ENCODE data around the gene GOT1. TPM values are rescaled to one million over a fixed set of nuclear protein-coding genes. Genes with fewer than 3 reads are reported as not detected.

GOT1 gene
- polyA plus RNA-seq, 3 donors: 2.6 to 10.4 (median 8.2) TPM

GRCh38 chr10:99467236-99467999, 37.0 kb upstream of the GOT1 start:
- Histone ChIP-seq H3K27ac (ENCODE audit: low read depth in 1 of 2, low read length in 2 of 2) (no peak overlapping the region), H3K9me3 (replicated peaks in 1 of 2; ENCODE audit: control insufficient read depth in 1 of 2, insufficient read depth in 1 of 2, low read length in 2 of 2) (no peaks in the 10 kb centered on the region), H2AFZ (ENCODE audit: insufficient read depth, low read depth, low read length, poor library complexity, severe bottlenecking) (no peak overlapping the region), H3K36me3 (replicated peaks in 1 of 2; ENCODE audit: control insufficient read depth in 1 of 2, insufficient read depth in 2 of 2, low read length in 2 of 2) (no peaks in the 10 kb centered on the region), H3K79me2 (ENCODE audit: insufficient read depth, low read length) (no peaks in the 10 kb centered on the region), H3K27me3 (ENCODE audit: control insufficient read depth in 2 of 2, insufficient read depth in 2 of 2, low read length in 2 of 2) (no peaks in the 10 kb centered on the region), H3K9ac (ENCODE audit: insufficient read depth, low read length, poor library complexity, severe bottlenecking) (no peak overlapping the region), H4K20me1 (ENCODE audit: insufficient read depth, low read length) (no peaks in the 10 kb centered on the region), H3K4me2 (replicated peaks; ENCODE audit: extremely low read depth, low read length, poor library complexity, severe bottlenecking) (no peak overlapping the region), H3K4me3 (replicated peaks in 1 of 3; ENCODE audit: low read depth in 2 of 3, low read length in 3 of 3) (no peak overlapping the region), H3K4me1 (ENCODE audit: control insufficient read depth in 1 of 2, insufficient read depth in 2 of 2, low read length in 2 of 2) (no peaks in the 10 kb centered on the region)
- Mint-ChIP-seq H3K27me3 (ENCODE audit: low read depth in 3 of 3) (peaks cover 4 to 16% (median 10%) of the 10 kb centered on the region in 3 donors), H3K4me3 (no peak overlapping the region), H3K36me3 (no peaks in the 10 kb centered on the region), H3K27ac (no peak overlapping the region), H3K9me3 (peaks cover 0 to 2% (median 0%) of the 10 kb centered on the region in 7 donors), H3K4me1 (no peaks in the 10 kb centered on the region)
- 95% methylated on average over 6 of the region's 14 CpGs for WGBS (ENCODE audit: insufficient coverage)
- TF ChIP-seq CTCF (IDR thresholded peaks at IDR 0.05): no peak
- DNase-seq: no peak
- intact Hi-C loops (cut with micrococcal nuclease): no loop called here

GRCh38 chr10:99466632-99467223, 36.3 kb upstream of the GOT1 start:
- whole genome bisulfite sequencing (ENCODE audit: insufficient coverage): 95% methylated on average over 4 of the region's 8 CpGs
- no peaks in the 10 kb centered on the region for H3K36me3 Mint-ChIP-seq

More at GRCh38 chr10:99466632-99467223, 36.3 kb upstream of the GOT1 start:
- no peak overlapping the region for H2AFZ ChIP-seq (ENCODE audit: insufficient read depth, low read depth, low read length, poor library complexity, severe bottlenecking)
- H3K27ac Mint-ChIP-seq: no peak overlapping the region
- H3K79me2 ChIP-seq (ENCODE audit: insufficient read depth, low read length): no peaks in the 10 kb centered on the region
- peaks cover 0 to 2% (median 0%) of the 10 kb centered on the region in 7 donors for H3K9me3 Mint-ChIP-seq
- intact Hi-C loops (cut with micrococcal nuclease): no loop called here
- no peaks in the 10 kb centered on the region for H3K9me3 ChIP-seq (replicated peaks in 1 of 2; ENCODE audit: control insufficient read depth in 1 of 2, insufficient read depth in 1 of 2, low read length in 2 of 2)
- H4K20me1 ChIP-seq (ENCODE audit: insufficient read depth, low read length): no peaks in the 10 kb centered on the region
- H3K4me1 ChIP-seq (ENCODE audit: control insufficient read depth in 1 of 2, insufficient read depth in 2 of 2, low read length in 2 of 2): no peaks in the 10 kb centered on the region
- TF ChIP-seq CTCF (IDR thresholded peaks at IDR 0.05): no peak
- peaks cover 4 to 16% (median 10%) of the 10 kb centered on the region in 3 donors for H3K27me3 Mint-ChIP-seq (ENCODE audit: low read depth in 3 of 3)
- H3K27ac ChIP-seq (ENCODE audit: low read depth in 1 of 2, low read length in 2 of 2): no peak overlapping the region
- no peak for DNase-seq
- no peak overlapping the region for H3K9ac ChIP-seq (ENCODE audit: insufficient read depth, low read length, poor library complexity, severe bottlenecking)
- H3K36me3 ChIP-seq (replicated peaks in 1 of 2; ENCODE audit: control insufficient read depth in 1 of 2, insufficient read depth in 2 of 2, low read length in 2 of 2): no peaks in the 10 kb centered on the region
- H3K4me3 ChIP-seq (replicated peaks in 1 of 3; ENCODE audit: low read depth in 2 of 3, low read length in 3 of 3): no peak overlapping the region
- H3K4me2 ChIP-seq (replicated peaks; ENCODE audit: extremely low read depth, low read length, poor library complexity, severe bottlenecking): no peak overlapping the region
- H3K4me3 Mint-ChIP-seq: no peak overlapping the region
- no peaks in the 10 kb centered on the region for H3K27me3 ChIP-seq (ENCODE audit: control insufficient read depth in 2 of 2, insufficient read depth in 2 of 2, low read length in 2 of 2)
- H3K4me1 Mint-ChIP-seq: no peaks in the 10 kb centered on the region

All from CD14-positive monocyte (primary cell).